HTERT RPE-1 (cell line): ENCODE data around the gene SPTSSA.
"Not testable (repeated sequence)": the region's sequence is repeated elsewhere in the genome, so short reads cannot be mapped to it uniquely, and the experiment has no call there.

Source experiments
- in situ Hi-C: fragments of 300-500 bp; cut with MboI; formaldehyde crosslinking; loops from 4 replicates; pipeline ENCODE4 v1.14.3; 2020; ENCODE audit warnings: low sequenced_read_pairs

The SPTSSA gene

GRCh38 chr14:34428102-34428466 lies 34.0 kb downstream of the SPTSSA start:
- in situ Hi-C loops = not testable (repeated sequence)

- in situ Hi-C loops = no loop called here
Measured at GRCh38 chr14:34426313-34427295, 35.4 kb downstream of the SPTSSA start.

- in situ Hi-C loops = no loop called here
Measured at GRCh38 chr14:34425095-34425851, 36.8 kb downstream of the SPTSSA start.

GRCh38 chr14:34424488-34424887 lies 37.6 kb downstream of the SPTSSA start:
- in situ Hi-C loops = no loop called here

GRCh38 chr14:34423445-34423844 lies 38.6 kb downstream of the SPTSSA start:
- in situ Hi-C loops = no loop called here

GRCh38 chr14:34420547-34421150 lies 41.4 kb downstream of the SPTSSA start:
- in situ Hi-C loops = no loop called here

GRCh38 chr14:34409721-34410120 lies 52.3 kb downstream of the SPTSSA start:
- in situ Hi-C loops = no loop called here

- in situ Hi-C loops = no loop called here
Measured at GRCh38 chr14:34407951-34408350, 54.1 kb downstream of the SPTSSA start.

- in situ Hi-C loops = no loop called here
Measured at GRCh38 chr14:34404416-34404815, 57.6 kb downstream of the SPTSSA start.

- in situ Hi-C loops = no loop called here
Measured at GRCh38 chr14:34403646-34404045, 58.4 kb downstream of the SPTSSA start.

GRCh38 chr14:34398024-34398423 lies 64.0 kb downstream of the SPTSSA start:
- in situ Hi-C loops = no loop called here

- in situ Hi-C loops = no loop called here
Measured at GRCh38 chr14:34387974-34388516, 74.0 kb downstream of the SPTSSA start.

- in situ Hi-C loops = no loop called here
Measured at GRCh38 chr14:34386865-34387485, 75.1 kb downstream of the SPTSSA start.

GRCh38 chr14:34385881-34386280 lies 76.2 kb downstream of the SPTSSA start:
- in situ Hi-C loops = not testable (repeated sequence)

GRCh38 chr14:34383839-34384238 lies 78.2 kb downstream of the SPTSSA start:
- in situ Hi-C loops = no loop called here
